Adrenal gland (tissue), 5 donors: ENCODE data around the gene KRTAP25-1.

Source experiments
- CTCF ChIP-seq, 6 experiments: fragments of 450-650 bp in 4 of 6; fragments of 200-600 bp in 2 of 6; sonication (generic) in 1 of 6; IDR thresholded peaks; 1 replicate in 5 of 6; 2 replicates in 1 of 6; pipeline versions ENCODE4 v1.5.1 to v1.8.0; 2016 to 2021; ENCODE audit warnings: antibody characterized with exemption in 6 of 6, mild to moderate bottlenecking in 2 of 6, moderate library complexity in 1 of 6
- POLR2A ChIP-seq, 2 donors: fragments of 450-650 bp; IDR thresholded peaks; one replicate each; pipeline ENCODE4 v1.6.1; 2017; ENCODE audit warnings: antibody characterized with exemption in 2 of 2, mild to moderate bottlenecking in 2 of 2, moderate library complexity in 1 of 2
- donor health status: DM: no; HTN: no; CAD: no.

GRCh38 chr21:30269803-30270530 is 19.3 kb downstream of the KRTAP25-1 start:
- TF ChIP-seq POLR2A (IDR thresholded peaks at IDR 0.05): no peak
- no peak for TF ChIP-seq CTCF (IDR thresholded peaks at IDR 0.05)
